Hippocampal formation (tissue), 2 donors: Measurements from ENCODE around the gene NPW.
A peak's percentile ranks its signal among the peaks of the same experiment; 100 is the strongest.

Source experiments
- DNase-seq, 2 donors: peaks; one replicate each; lab custom pipeline; 2025; lab: John Stamatoyannopoulos, UW

The NPW gene

DNA sequence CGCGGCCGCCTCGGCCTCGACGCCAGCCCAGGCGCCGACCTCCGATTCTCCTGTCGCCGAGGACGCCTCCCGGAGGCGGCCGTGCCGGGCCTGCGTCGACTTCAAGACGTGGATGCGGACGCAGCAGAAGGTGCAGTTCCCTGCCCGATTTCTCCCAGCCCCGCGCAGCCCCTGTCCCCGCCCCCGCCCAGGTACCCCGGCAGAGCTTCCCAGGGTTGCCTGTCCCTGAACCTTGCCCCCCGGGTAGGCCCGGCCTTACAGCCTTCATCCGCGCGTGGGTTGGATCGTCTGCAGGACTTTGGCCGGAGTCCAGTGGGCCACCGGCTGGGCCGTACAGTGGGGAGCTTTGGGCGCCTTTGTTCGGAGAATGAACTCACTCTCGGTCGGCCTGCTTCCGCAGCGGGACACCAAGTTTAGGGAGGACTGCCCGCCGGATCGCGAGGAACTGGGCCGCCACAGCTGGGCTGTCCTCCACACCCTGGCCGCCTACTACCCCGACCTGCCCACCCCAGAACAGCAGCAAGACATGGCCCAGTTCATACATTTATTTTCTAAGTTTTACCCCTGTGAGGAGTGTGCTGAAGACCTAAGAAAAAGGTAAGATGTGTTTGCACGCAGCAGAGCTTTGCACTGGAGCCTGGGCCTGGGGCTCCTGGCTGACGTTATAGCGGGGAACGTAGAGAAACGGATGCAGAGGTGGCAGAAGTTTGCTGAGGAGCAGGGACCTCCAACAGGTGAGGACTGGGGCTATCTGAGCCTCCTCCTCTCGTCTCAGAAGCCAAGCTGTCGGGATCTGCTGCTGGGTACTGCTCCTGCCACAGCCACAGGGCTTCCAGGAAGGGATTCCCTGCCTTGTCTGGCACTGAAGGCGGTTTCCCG is 35.0 kb upstream of the NPW start:
- DNase-seq: no peak

GRCh38 chr16:1985466-1986150 is 34.0 kb upstream of the NPW start:
- DNase-seq: no peak

DNA sequence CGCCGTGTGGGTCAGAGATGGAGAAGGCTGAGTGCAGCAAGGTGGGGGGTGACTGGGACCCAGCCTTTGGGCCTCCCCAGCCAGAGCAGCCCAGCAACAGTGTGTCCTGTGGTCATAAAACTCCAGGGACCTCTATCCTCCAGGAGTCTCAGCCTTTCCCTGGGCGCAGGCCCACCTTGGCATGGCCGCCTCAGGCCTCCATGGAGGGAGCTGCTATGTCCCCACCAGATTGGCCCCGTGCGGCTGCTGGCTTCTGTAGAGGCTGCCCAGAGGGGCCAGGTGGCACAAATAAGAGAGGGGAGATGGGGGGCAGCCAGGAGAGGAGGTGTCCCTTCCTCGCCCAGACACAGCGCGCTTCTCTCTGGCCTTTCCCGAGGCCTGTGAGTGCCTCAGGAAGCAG is 32.4 kb upstream of the NPW start:
- DNase-seq: no peak

DNA sequence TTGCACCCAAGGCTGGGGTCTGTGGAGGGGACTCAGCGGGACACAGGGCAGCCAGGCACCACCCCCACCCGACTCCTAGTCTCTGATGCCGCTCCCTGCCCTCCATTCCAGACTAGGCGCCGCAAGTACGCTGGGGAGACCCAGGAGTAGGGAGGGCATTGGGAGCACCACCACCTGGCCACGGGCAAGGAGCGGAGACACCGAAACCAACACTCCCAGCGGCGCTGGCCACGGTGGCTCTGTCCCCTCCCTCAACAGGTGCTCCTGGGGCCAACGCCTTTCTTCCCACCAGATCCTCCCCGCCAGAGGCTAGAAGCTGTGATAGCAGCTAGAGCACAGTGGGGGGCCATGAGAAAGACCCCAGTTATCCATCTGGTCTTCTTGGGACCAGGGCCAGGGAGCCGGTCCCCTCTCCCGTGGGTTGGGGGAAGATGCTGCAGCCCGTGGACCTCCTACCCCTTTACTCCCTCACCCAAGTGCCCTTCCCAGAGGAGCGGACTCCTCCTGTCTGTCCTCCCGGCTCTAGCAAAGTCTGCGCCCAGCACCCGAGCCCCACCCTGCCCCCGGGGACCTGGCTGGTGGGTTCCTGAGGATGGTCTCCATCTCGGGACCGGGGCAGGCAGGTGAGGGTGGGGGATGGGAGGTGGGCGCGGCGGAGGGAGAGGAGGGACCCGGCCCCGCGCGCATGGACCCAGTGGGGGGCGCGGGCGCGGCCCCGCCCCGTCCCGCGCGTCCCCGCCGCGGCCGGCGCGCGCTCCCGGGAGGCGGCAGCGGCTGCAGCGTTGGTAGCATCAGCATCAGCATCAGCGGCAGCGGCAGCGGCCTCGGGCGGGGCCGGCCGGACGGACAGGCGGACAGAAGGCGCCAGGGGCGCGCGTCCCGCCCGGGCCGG is 30.1 kb upstream of the NPW start, which contains the start of gene SYNGR3:
TSS of gene SYNGR3 (plus strand) at position 762 of the 892 bp plus-strand sequence. CDS start 133 bp downstream, outside the sequence.
- DNase-seq: no peak

DNA sequence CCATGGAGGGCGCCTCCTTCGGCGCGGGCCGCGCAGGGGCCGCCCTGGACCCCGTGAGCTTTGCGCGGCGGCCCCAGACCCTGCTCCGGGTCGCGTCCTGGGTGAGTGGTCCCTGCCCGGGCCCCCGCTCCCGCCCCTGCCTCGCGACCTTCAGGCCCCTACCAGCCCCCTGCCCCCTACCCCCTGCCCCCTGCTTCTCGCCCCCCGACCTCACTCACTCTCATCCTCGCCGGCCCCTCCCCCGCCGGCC is 29.6 kb upstream of the NPW start:
- DNase-seq: no peak

- no peak for DNase-seq
Measured at GRCh38 chr16:1990351-1991134, 29.0 kb upstream of the NPW start.

GRCh38 chr16:1991135-1991551 is 28.4 kb upstream of the NPW start:
- DNase-seq: no peak

DNA sequence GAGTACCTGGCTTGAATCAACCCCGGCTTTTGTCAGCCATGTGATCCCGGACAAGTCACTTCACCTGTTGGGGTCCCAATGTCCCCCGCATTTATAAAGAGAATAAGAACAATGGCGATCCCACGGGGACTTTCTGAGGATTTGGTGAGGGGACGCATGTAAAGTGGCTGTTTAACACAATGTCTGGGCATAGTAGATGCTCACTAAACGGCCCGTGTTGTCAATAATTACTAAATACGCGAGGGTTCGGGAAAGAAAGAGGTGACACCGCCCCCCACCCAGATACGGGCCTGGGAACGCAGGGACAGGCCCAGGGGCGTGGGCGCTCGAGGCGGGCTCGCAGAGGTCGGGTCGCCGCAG is 28.0 kb upstream of the NPW start:
- no peak for DNase-seq

- DNase-seq: peak; percentile 67 to 84
Measured at GRCh38 chr16:1991948-1992703, 27.5 kb upstream of the NPW start.

DNA sequence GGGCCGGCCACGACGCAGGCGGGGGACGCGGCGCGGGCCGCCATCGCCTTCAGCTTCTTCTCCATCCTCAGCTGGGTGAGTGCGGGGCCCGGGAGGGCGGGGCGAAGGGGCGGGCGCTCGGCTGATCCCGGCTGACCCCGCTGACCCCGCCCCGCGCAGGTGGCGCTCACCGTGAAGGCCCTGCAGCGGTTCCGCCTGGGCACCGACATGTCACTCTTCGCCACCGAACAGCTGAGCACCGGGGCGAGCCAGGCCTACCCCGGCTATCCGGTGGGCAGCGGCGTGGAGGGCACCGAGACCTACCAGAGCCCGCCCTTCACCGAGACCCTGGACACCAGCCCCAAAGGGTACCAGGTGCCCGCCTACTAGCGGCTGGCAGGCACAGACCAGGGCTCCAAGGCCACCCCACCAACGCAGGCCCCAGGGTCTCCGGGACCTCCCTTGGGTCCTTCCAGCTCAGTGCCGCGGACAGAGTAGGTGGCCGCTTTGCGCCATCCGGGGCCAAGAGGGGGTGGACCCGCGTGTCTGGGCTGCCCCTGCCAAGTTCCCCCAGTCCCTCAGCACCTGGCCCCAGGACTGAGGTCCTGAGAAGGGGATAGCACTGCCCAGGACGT is 26.8 kb upstream of the NPW start:
- DNase-seq: no peak

DNA sequence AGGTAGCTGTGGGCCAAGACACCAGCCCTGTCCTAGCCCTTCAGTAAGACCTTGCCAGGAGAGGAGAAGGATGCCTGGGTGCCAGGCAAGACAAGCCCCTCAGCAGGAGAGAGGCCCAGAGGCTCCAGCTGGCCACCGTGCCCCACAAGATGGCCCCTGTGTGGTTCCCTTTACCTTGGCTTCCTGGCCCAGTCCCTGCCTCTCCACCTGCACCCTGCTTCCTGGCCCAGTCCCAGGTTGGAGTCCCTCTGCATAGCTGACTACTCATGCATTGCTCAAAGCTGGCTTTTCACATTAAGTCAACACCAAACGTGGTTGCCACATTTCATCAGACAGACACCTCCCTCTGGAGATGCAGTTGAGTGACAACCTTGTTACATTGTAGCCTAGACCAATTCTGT is 25.9 kb upstream of the NPW start:
- DNase-seq: no peak

- peak in 1 of 2 donors; percentile 11 for DNase-seq
Measured at GRCh38 chr16:1997494-1998359, 21.9 kb upstream of the NPW start.

DNA sequence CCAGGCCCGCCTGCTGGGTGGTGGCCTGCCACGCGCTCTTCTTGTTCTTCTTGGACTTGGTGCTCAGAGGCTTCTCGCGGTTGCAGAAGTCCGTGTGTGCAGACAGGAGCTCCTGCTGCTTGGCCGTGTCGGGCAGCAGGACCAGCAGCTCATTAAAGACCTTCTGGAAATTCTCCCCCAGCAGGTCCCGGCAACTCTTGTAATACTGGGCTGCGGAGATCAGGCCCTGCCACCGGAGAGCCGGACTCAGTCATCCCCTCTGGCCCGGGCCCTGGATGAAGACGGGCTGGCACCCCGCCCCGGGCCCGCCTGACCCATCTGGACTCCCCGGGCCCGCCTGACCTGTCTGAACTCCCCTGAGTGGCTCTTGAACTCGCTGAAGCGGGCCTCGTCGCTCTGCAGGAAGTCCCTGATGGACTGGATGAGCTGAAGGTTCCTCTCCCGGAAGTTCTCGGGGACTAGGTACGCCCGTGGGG is 21.2 kb upstream of the NPW start:
- no peak for DNase-seq

DNA sequence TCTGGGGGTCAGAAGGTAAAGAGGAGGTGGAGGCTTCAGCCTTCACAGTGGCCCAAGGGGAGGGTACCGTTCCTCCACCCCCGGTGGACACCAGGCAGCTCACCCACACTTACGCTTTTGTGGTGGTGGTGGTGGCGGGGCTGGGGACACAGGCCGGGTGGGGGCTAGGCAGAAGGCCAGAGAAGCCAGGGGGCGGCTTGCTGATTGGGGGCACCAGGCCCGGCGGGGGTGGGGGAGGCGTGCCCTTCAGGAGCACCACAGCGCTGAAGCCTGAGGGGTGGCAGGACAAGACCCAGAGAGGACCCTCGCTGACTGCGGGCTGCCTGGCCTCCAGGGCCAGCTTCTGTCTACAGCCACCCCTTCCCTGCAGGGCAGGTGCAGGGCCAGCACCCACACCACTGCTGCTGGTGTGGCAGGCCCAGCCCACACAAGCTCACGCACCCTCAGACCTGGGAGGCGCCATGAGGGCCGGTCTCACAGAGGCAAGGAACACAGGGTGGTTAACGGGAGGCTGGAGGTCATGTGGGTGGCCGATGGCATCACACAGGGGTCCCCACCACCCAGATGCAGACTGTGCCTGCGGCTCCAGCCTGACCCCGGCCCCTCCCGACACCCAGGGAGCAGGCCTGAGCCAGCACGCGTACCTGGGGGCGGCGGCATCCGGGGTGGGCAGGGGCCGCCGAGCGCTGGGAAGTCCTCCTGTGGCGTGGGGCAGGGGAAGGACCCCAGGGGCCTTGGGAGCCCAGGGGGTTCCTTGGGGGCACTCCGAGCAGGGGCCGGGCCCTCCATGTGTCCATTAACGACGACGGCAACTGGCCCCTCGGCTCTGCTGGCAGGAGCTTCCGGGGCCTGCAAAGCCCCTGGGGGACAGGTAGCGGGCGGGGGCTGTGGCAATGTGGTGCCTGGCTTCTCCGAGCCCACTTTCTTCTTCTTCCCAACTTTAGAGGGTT is 20.5 kb upstream of the NPW start:
- DNase-seq: no peak

DNA sequence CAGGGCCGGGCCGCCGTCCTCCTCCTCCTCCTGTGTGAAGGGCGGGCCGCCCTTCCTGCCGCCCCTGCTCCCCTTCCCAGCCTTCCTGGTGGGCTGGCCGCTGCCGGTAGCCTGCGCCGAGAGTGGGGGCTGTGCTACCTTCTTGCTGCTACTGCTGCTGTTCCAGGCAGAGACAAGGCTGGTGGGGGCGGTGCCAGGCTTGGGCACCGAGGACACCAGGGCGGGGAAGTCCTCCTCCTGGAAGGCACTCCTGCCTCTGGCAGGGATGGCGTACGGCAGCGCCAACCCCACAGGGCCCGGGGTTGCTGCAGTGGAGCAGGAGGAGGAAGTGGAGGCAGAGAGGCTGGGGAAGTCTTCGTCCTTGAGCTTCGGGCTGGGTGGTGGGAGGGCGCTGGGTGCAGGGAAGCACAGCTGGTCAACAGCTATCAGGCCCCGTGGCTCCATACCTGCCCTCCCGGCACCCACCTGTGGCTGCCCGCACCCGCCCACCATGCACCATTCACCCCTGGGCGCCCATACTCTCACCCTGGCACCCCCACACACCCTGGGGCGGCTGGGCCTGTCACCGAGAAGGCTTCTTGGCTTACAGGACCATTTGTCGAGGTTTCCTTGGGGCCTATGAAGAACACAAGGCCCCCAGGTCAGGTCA is 19.6 kb upstream of the NPW start:
- no peak for DNase-seq

- DNase-seq: no peak
Measured at GRCh38 chr16:2001035-2001434, 18.6 kb upstream of the NPW start.

DNA sequence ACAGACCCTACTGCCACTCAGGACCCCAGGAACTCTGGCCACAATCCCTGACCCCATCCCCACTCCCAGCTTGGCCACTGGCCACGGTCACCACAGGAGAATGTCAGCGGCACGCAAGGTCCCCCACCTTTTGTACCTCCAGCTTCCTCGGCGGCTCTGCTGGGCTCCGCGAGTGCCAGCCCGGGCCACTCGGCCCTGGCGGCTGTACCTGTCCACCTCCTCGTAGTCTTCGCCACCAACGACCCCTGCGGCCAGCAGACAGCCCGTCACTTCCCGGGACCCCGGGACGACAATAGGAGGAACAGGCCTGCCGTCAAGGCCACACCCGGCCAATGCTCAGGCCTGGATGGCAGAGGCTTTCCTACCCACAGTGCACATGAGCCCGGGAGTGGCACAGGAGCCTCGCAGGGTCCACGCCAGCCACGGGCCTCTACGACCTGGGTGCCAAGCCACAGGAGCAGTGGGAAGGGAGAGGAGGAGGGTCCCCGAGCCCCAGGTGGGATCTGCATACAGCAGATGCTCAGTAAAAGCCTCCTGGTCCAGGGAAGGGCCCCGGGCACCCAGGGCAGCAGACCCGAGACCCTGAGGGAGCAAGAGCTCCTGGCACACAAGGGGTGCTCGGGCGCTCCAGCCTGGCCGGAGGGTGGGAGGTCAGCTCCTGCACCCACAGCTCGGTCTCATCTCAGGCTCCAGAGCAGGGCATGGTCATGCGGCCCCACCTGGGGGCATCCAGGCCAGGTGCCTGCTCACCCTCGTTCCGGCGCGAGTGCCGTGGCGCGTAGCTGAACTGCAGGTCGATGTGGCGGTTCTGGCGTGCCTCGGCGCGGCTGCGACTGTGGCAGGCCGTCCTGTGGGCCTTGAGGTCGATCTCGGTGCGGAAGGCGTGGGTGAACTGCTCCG is 17.9 kb upstream of the NPW start:
- no peak for DNase-seq
